CD4-positive, alpha-beta memory T cell (primary cell): Measurements from ENCODE around the gene KRT79. TPM values are rescaled to one million over a fixed set of nuclear protein-coding genes. Genes with fewer than 3 reads are reported as not detected.
"Not testable (repeated sequence)": the region's sequence is repeated elsewhere in the genome, so short reads cannot be mapped to it uniquely, and the experiment has no call there.

Experiments
- CTCF ChIA-PET: fragments of 350-600 bp; sonication (Branson Sonifier 250); formaldehyde crosslinking; loops from one replicate; lab custom pipeline; 2021; ENCODE audit warnings: inconsistent platforms; ENCODE audit not compliant: partially characterized antibody; lab: Charles Lee
- POLR2A ChIA-PET: fragments of 350-600 bp; sonication (Branson Sonifier 250); formaldehyde crosslinking; loops from one replicate; lab custom pipeline; 2021; ENCODE audit not compliant: partially characterized antibody; lab: Charles Lee
- DNase-seq, 5 donors: peaks; one replicate each; pipeline versions ENCODE4 v3.0.0 to v3.0.0-alpha.2; 2020 to 2022; ENCODE audit warnings: mixed read lengths in 1 of 5
- H3K27ac ChIP-seq: one replicate; pipeline ENCODE4 v1.7.0; 2013; ENCODE audit warnings: low read depth, low read length
- H3K27me3 ChIP-seq: 2 replicates; pipeline ENCODE4 v1.7.0; 2013; ENCODE audit warnings: mild to moderate bottlenecking, low read length, moderate library complexity; ENCODE audit not compliant: insufficient read depth
- H3K36me3 ChIP-seq: 2 replicates; pipeline ENCODE4 v1.7.0; 2013; ENCODE audit warnings: mild to moderate bottlenecking, low read length, moderate library complexity; ENCODE audit not compliant: insufficient read depth
- H3K4me1 ChIP-seq: 2 replicates; pipeline ENCODE4 v1.7.0; 2013; ENCODE audit warnings: mild to moderate bottlenecking, low read length, moderate library complexity; ENCODE audit not compliant: insufficient read depth
- H3K4me3 ChIP-seq, 2 donors: one replicate each; pipeline ENCODE4 v1.7.0; 2013; ENCODE audit warnings: low read length in 2 of 2, mild to moderate bottlenecking in 1 of 2
- H3K9me3 ChIP-seq, 2 donors: one replicate each; pipeline ENCODE4 v1.7.0; 2013; ENCODE audit warnings: low read length in 2 of 2, control low read depth in 1 of 2; ENCODE audit not compliant: control insufficient read depth in 1 of 2
- H3K27ac Mint-ChIP-seq, 7 donors: one replicate each; pipeline ENCODE4 v1.8.0; 2020 to 2021; ENCODE audit warnings: mixed read lengths in 7 of 7, mild to moderate bottlenecking in 6 of 7, inconsistent platforms in 3 of 7, moderate library complexity in 3 of 7
- H3K27me3 Mint-ChIP-seq, 2 donors: one replicate each; pipeline ENCODE4 v1.8.0; 2020 to 2021; ENCODE audit warnings: mixed read lengths in 2 of 2
- H3K36me3 Mint-ChIP-seq, 2 donors: one replicate each; pipeline ENCODE4 v1.8.0; 2020 to 2021; ENCODE audit warnings: mixed read lengths in 2 of 2, inconsistent platforms in 1 of 2, mild to moderate bottlenecking in 1 of 2
- H3K4me1 Mint-ChIP-seq, 4 donors: one replicate each; pipeline ENCODE4 v1.8.0; 2020 to 2021; ENCODE audit warnings: mixed read lengths in 4 of 4, mild to moderate bottlenecking in 1 of 4
- H3K4me3 Mint-ChIP-seq, 8 donors: one replicate each; pipeline ENCODE4 v1.8.0; 2020 to 2021; ENCODE audit warnings: mixed read lengths in 8 of 8, mild to moderate bottlenecking in 7 of 8, moderate library complexity in 6 of 8, inconsistent platforms in 3 of 8
- H3K9me3 Mint-ChIP-seq, 8 donors: one replicate each; pipeline ENCODE4 v1.8.0; 2020 to 2021; ENCODE audit warnings: mixed read lengths in 8 of 8, mild to moderate bottlenecking in 5 of 8, inconsistent platforms in 3 of 8, moderate library complexity in 1 of 8
- intact Hi-C: fragments of 100-400 bp; cut with micrococcal nuclease; formaldehyde crosslinking; loops from one replicate; pipeline ENCODE4 v1.15.1; 2023
- polyA plus RNA-seq, 2 donors: library from polyadenylated mRNA; unstranded; fragments of 300-500 nt; fragmentation: Illumina TruSeq; gene quantifications; one replicate each; pipeline ENCODE4 v1.2.3, GENCODE V29; 2021
- total RNA-seq, 2 experiments: library from RNA; stranded (reverse); gene quantifications; one replicate each; pipeline ENCODE4 v1.2.3, GENCODE V29; 2021

KRT79 gene
- not detected for total RNA-seq
- not detected for polyA plus RNA-seq

DNA sequence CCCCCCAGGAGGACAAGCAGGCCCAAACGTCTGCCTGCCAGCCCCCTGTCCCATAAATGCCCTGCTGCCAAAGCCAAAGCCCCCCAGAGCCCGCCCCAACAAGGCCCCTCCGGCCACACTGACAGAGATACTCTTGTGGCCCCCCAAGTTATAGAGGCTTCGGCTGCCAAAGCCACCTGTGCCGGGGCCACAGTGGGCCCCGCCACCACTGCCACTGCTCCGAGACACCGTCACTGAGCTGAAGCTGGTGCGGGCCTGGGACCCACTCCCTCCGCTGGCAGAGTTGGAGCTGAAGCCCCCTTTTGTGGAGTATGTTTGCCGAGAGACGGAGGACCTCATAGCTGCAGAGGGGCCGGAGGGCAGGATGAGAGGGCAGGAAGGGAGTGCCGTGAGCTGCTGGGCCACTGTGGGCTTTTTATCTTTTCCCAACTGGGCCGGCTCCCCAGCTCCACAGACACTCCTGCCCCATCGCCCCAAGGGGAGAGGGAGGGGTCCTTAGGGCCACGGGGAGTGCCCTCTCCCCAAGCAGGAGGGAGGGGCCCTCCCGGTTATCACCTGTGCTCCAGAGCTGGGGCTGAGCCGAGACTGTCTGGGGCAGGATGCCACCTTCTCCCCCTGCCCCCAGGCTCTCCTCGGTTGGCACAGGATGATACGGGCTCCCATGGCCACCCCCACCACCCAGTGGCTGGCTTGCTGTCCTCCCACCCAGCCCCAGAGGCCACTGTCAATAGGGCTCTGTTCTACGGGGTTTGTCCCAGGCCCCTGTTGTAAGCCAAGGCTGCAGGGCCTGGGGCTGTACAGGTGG is at the start of gene KRT79:
TSS of gene KRT79 (minus strand) at position 390 of the 805 bp plus-strand sequence. CDS start at position 339, 51 bp downstream.
- H3K4me1 ChIP-seq: no peaks in the 10 kb centered on the region
- intact Hi-C loops: no loop called here
- CTCF ChIA-PET: no interaction called here
- H3K4me3 Mint-ChIP-seq: no peak within 1 kb of the TSS
- H3K36me3 Mint-ChIP-seq: no peaks in the 10 kb centered on the region
- H3K27ac ChIP-seq: no peak within 1 kb of the TSS
- DNase-seq: no peak
- no peaks in the 10 kb centered on the region for H3K36me3 ChIP-seq
- no peaks in the 10 kb centered on the region for H3K9me3 ChIP-seq
- peaks cover 3 to 12% (median 5%) of the 10 kb centered on the region in 4 donors for H3K4me1 Mint-ChIP-seq
- peaks cover 7 to 14% of the 10 kb centered on the region in 2 donors for H3K27me3 Mint-ChIP-seq
- H3K27me3 ChIP-seq: no peaks in the 10 kb centered on the region
- POLR2A ChIA-PET: no interaction called here
- no peaks in the 10 kb centered on the region for H3K9me3 Mint-ChIP-seq
- H3K27ac Mint-ChIP-seq: no peak within 1 kb of the TSS
- H3K4me3 ChIP-seq: no peak within 1 kb of the TSS

DNA sequence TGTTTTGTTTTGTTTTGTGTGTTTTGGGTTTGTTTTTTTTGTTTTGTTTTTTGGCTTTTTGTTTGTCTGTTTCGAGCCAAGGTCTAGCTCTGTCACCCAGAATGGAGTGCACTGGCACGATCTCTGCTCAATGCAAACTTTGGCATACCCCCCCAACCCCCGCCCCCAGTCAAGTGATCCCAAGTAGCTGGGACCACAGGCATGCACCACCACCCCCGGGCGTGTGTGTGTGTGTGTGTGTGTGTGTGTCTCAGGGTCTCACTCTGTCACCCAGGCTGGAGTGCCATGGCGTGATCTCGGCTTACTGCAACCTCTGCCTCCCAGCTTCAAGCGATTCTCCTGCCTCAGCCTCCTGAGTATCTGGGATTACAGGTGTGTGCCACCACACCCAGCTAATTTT is 46.4 kb upstream of the KRT79 start:
- H3K36me3 Mint-ChIP-seq, H3K27me3 ChIP-seq, H3K27ac ChIP-seq, H3K4me1 ChIP-seq, H3K27me3 Mint-ChIP-seq, H3K36me3 ChIP-seq, H3K9me3 ChIP-seq, H3K9me3 Mint-ChIP-seq, intact Hi-C loops, H3K4me3 ChIP-seq, DNase-seq: not testable (repeated sequence)
- peaks cover 3 to 13% (median 8%) of the 10 kb centered on the region in 4 donors for H3K4me1 Mint-ChIP-seq
- POLR2A ChIA-PET: interaction anchor here (1.4 to 2.1 kb wide), 2 partner anchors 11 to 295 kb away, joined by 6 to 14 read pairs; no protein-coding TSS in a partner anchor
- peak overlapping the region in 1 of 7 donors; percentile 52 for H3K27ac Mint-ChIP-seq
- CTCF ChIA-PET: interaction anchor here (0.9 to 14.4 kb wide), 27 partner anchors 8 to 740 kb away, joined by 3 to 459 read pairs (median 3); partner anchors contain the start of genes KRT74 and KRT83
- peak overlapping the region in 3 of 8 donors; percentile 53 to 85 (median 56) for H3K4me3 Mint-ChIP-seq

DNA sequence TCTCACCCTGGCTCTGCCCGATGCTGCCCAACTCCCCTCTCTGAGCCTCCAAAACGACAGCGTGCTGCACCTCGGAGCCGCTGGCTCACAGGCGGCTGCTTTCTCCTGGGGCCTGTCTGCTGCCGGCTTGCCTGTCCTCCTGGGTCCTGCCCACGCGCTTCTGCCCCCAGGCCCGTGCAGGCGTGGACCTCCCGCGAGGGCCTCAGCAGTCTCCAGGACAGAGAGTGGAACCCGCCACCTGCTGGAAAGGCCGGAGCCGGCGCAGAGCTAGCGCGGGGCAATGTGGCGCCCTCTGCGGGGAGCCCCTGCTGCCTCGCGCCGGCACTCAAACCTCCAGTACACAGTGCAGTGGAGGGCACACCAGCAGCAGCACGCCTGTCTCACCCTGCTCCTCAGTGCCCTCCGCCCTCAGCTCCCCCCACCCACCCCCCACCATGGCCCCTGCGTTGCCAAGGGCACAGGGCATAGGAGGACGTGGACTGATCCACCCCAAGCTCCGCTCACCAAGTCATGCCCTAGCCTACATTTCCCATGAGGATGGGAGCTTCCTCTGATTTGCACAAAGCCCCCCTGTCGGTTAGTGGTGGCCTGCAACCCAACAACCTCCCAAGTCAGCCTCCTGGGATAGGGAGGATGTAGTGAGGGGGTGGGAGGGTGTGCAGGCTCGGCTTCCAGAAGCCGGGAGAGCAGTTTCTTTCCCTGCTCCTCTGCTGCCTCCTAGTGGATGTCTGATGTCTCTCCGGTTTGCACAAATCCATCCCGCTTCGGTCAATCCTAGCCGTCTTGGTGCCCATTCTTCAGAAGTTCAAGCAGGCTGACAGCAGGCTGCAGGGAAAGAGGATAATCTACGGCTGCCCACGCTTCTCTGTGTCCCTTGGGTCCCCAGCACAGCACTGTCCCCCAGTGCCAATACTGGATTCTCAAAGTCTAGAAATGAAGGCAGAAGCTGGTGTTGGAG is 45.6 kb upstream of the KRT79 start:
- Mint-ChIP-seq H3K9me3 (peaks cover 0 to 3% (median 0%) of the 10 kb centered on the region in 8 donors), H3K4me1 (peaks cover 3 to 14% (median 10%) of the 10 kb centered on the region in 4 donors), H3K27me3 (peaks cover 2 to 9% of the 10 kb centered on the region in 2 donors), H3K27ac (peak overlapping the region in 1 of 7 donors; percentile 52), H3K4me3 (peak overlapping the region; percentile 48 to 85 (median 73)), H3K36me3 (no peaks in the 10 kb centered on the region)
- POLR2A ChIA-PET: interaction anchor here (0.9 to 2.1 kb wide), 5 partner anchors 9 to 507 kb away, joined by 3 to 14 read pairs (median 3); no protein-coding TSS in a partner anchor
- Histone ChIP-seq H3K27me3 (no peaks in the 10 kb centered on the region), H3K4me1 (peaks cover 8% of the 10 kb centered on the region), H3K4me3 (no peak overlapping the region), H3K36me3 (no peaks in the 10 kb centered on the region), H3K9me3 (no peaks in the 10 kb centered on the region), H3K27ac (no peak overlapping the region)
- intact Hi-C loops: loop anchor here (1.0 kb wide), 2 partner anchors 296 to 723 kb away; no protein-coding TSS in a partner anchor
- CTCF ChIA-PET: interaction anchor here (0.6 to 14.4 kb wide), 42 partner anchors 8 to 727 kb away, joined by 3 to 459 read pairs (median 3); partner anchors contain the start of genes KRT74 and KRT83
- DNase-seq: peak; percentile 65 to 70 (median 67)

DNA sequence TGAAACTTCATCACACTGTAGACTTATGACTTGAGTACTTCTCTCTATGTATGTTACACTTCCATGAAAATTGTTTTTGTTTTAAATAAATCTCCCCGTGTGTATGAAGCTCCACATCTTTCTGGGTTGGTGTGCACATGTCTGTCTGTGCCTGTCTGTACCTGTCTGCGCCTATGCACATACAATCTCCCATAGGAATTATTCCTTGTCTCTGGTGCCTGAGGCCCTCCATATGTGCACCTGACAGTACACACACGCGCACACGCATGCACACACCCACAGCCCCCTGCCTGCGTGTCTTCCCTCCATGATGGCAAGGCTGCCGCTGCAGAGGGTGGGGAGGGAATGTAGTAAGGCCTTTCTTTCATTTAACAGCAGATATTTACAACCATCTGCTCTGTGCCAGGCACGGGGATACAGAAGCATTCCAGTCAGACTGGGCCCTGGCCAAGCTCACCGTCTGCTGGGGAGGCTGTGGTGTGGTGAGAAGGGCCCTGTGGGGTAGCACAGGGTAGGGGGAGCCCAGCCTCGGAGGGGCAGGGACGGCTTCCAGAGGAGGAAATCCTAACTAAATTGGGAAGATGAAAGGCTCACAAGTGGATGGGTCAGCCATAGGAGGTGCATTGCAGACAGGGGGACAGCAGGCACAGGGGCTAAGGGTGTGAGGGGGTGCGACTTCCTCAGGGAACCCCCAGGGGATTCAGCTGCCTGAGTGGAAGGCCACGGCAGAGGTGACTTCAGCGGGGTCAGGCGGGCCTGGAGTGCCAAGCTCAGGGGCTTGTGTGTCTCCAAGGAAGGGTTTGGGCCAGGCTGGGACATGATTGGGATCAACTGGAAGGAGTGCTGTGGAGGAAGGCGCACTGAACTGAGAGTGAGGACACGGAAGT is 44.6 kb upstream of the KRT79 start:
- no peaks in the 10 kb centered on the region for H3K36me3 Mint-ChIP-seq
- peaks cover 8 to 22% (median 15%) of the 10 kb centered on the region in 4 donors for H3K4me1 Mint-ChIP-seq
- H3K27me3 ChIP-seq: no peaks in the 10 kb centered on the region
- H3K27me3 Mint-ChIP-seq: peaks cover 2 to 9% of the 10 kb centered on the region in 2 donors
- H3K4me3 ChIP-seq: no peak overlapping the region
- no peaks in the 10 kb centered on the region for H3K9me3 ChIP-seq
- no peak overlapping the region for H3K27ac ChIP-seq
- H3K27ac Mint-ChIP-seq: peak overlapping the region in 1 of 7 donors; percentile 37
- peaks cover 14% of the 10 kb centered on the region for H3K4me1 ChIP-seq
- no peaks in the 10 kb centered on the region for H3K36me3 ChIP-seq
- H3K4me3 Mint-ChIP-seq: peak overlapping the region in 1 of 8 donors; percentile 30
- H3K9me3 Mint-ChIP-seq: peaks cover 0 to 3% (median 0%) of the 10 kb centered on the region in 8 donors
- ChIA-PET POLR2A (interaction anchor here (0.9 to 2.1 kb wide), 4 partner anchors 8 to 506 kb away, joined by 3 to 14 read pairs (median 3); no protein-coding TSS in a partner anchor), CTCF (interaction anchor here (0.8 to 14.4 kb wide), 27 partner anchors 7 to 762 kb away, joined by 3 to 459 read pairs (median 3); partner anchors contain the start of genes KRT74 and KRT83)
- no peak for DNase-seq
- intact Hi-C loops: loop anchor here (1.0 kb wide), 2 partner anchors 295 to 722 kb away; no protein-coding TSS in a partner anchor

DNA sequence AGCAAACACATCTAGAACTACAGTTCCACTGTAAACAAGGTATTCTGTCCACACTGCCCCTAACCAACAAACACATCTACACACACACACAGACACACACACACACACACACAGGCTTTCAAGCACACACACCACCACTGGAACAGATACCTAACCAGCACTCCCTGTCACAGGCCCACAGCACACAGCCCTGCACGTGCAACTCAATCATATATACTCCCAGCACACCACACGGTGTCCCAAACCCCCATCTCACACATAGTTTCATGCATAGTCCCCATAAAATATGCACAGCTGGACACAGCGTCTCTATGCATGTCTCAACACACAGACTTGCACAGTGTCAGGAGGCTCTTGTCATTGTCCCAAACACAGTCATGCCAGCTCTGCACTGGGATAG is 43.1 kb upstream of the KRT79 start:
- CTCF ChIA-PET: interaction anchor here (0.6 to 14.4 kb wide), 8 partner anchors 10 to 721 kb away, joined by 3 to 459 read pairs (median 3); partner anchors contain the start of gene KRT74
- H3K9me3 Mint-ChIP-seq: peaks cover 0 to 3% (median 0%) of the 10 kb centered on the region in 8 donors
- no peak overlapping the region for H3K4me3 Mint-ChIP-seq

DNA sequence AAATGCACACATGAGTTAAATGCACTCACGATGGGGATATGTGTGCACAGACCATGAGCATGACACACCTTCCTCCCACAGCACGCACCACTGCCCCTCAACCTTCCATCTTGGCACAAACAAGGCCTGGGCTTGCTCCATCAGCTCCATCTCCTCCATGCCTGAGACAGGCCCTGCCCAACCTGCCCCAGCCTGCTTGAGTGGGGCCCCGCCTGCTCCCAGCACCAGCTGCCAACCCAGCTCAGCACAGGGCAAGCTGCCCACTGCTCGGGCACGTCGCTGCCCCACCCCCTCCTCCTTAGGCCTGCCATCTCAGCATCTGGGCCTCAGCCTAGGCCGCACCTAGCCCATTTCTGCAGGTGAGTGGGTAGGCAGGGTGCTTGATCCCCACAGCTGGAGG is 42.3 kb upstream of the KRT79 start:
- H3K9me3 ChIP-seq: no peaks in the 10 kb centered on the region
- no peak overlapping the region for H3K27ac ChIP-seq
- ChIA-PET CTCF (interaction anchor here (4.0 to 14.4 kb wide), 4 partner anchors 8 to 503 kb away, joined by 23 to 317 read pairs (median 40); partner anchors contain the start of gene KRT74), POLR2A (no interaction called here)
- Mint-ChIP-seq H3K27ac (peak overlapping the region in 1 of 7 donors; percentile 61), H3K9me3 (peaks cover 0 to 3% (median 0%) of the 10 kb centered on the region in 8 donors), H3K27me3 (peaks cover under 1 to 5% of the 10 kb centered on the region in 2 donors), H3K4me3 (no peak overlapping the region), H3K36me3 (no peaks in the 10 kb centered on the region), H3K4me1 (peaks cover 13 to 31% (median 21%) of the 10 kb centered on the region in 4 donors)
- no peaks in the 10 kb centered on the region for H3K36me3 ChIP-seq
- H3K4me3 ChIP-seq: no peak overlapping the region
- no peak for DNase-seq
- no peaks in the 10 kb centered on the region for H3K27me3 ChIP-seq
- peaks cover 19% of the 10 kb centered on the region for H3K4me1 ChIP-seq
- intact Hi-C loops: no loop called here

More for the DNA sequence above, 43.1 kb upstream of the KRT79 start:
- Histone ChIP-seq H3K27ac (no peak overlapping the region), H3K27me3 (no peaks in the 10 kb centered on the region), H3K4me1 (peaks cover 19% of the 10 kb centered on the region), H3K4me3 (no peak overlapping the region), H3K36me3 (no peaks in the 10 kb centered on the region), H3K9me3 (no peaks in the 10 kb centered on the region)
- POLR2A ChIA-PET: interaction anchor here (1.4 kb wide), 1 partner anchor 292 kb away, joined by 4 read pairs; no protein-coding TSS in a partner anchor
- Mint-ChIP-seq H3K27me3 (peaks cover 2 to 5% of the 10 kb centered on the region in 2 donors), H3K4me1 (peaks cover 13 to 31% (median 21%) of the 10 kb centered on the region in 4 donors), H3K27ac (peak overlapping the region in 1 of 7 donors; percentile 1), H3K36me3 (no peaks in the 10 kb centered on the region)
- intact Hi-C loops: no loop called here
- DNase-seq: no peak
